ENCODE data around the gene RRAS.

Gene RRAS

GRCh38 chr19:49645592-49645991 is 5.6 kb upstream of the RRAS start:
- H3K27ac ChIP-seq = no peak overlapping the region
- no peak for DNase-seq (ENCODE audit: low spot score)
- no peak overlapping the region for H3K4me3 ChIP-seq
- no peak for TF ChIP-seq CTCF (IDR thresholded peaks at IDR 0.05)

GRCh38 chr19:49643466-49643865 is 3.5 kb upstream of the RRAS start:
- no peak for TF ChIP-seq CTCF (IDR thresholded peaks at IDR 0.05)
- peak overlapping the region; percentile 93 for H3K4me3 ChIP-seq
- no peak for DNase-seq (ENCODE audit: low spot score)
- H3K27ac ChIP-seq = no peak overlapping the region

- DNase-seq (ENCODE audit: low spot score) = no peak
- H3K27ac ChIP-seq = peak overlapping the region; percentile 88 to 90
- TF ChIP-seq CTCF (IDR thresholded peaks at IDR 0.05) = no peak
- H3K4me3 ChIP-seq = peak overlapping the region; percentile 93
These were observed 2.6 kb upstream of the RRAS start for GRCh38 chr19:49642492-49643035.

GRCh38 chr19:49641688-49642491 is 1.9 kb upstream of the RRAS start, which contains the start of gene SCAF1:
Gene SCAF1 (plus strand): TSS chr19:49642209. CDS start chr19:49645027, 2,818 bp downstream.
- H3K27ac ChIP-seq = peak within 1 kb of the TSS; percentile 98 to 99
- H3K4me3 ChIP-seq = peak within 1 kb of the TSS; percentile 93
- no peak for TF ChIP-seq CTCF (IDR thresholded peaks at IDR 0.05)
- peak; percentile 100 for DNase-seq (ENCODE audit: low spot score)

GRCh38 chr19:49639401-49640112 is 386 bp downstream of the RRAS start:
- H3K27ac ChIP-seq = peak overlapping the region; percentile 98 to 99
- no peak for TF ChIP-seq CTCF (IDR thresholded peaks at IDR 0.05)
- peak overlapping the region; percentile 82 for H3K4me3 ChIP-seq
- no peak for DNase-seq (ENCODE audit: low spot score)

- DNase-seq (ENCODE audit: low spot score) = peak; percentile 95
- Histone ChIP-seq H3K27ac (peak overlapping the region; percentile 98 to 99), H3K4me3 (peak overlapping the region; percentile 82)
- no peak for TF ChIP-seq CTCF (IDR thresholded peaks at IDR 0.05)
These were observed 1.9 kb downstream of the RRAS start for GRCh38 chr19:49637821-49638738.

Data from coronary artery (tissue), 2 donors.